Stimulated activated naive CD8-positive, alpha-beta T cell treated with anti-CD3 and anti-CD28 coated beads, Interleukin-15, Interleukin-2, amounts not matched to agents 100 ng/mL and 50 ng/mL, for 24 hours (primary cell): Measurements from ENCODE around the gene DNAJC3.

Experiments used
- H3K27ac Mint-ChIP-seq: one replicate; pipeline ENCODE4 v1.8.0; 2021; ENCODE audit warnings: mild to moderate bottlenecking, mixed read lengths
- H3K27me3 Mint-ChIP-seq: one replicate; pipeline ENCODE4 v1.8.0; 2021; ENCODE audit warnings: mixed read lengths
- H3K36me3 Mint-ChIP-seq: one replicate; pipeline ENCODE4 v1.8.0; 2021; ENCODE audit warnings: low read depth, mixed read lengths
- H3K4me1 Mint-ChIP-seq: one replicate; pipeline ENCODE4 v1.8.0; 2021; ENCODE audit warnings: low read depth, mixed read lengths
- H3K4me3 Mint-ChIP-seq: one replicate; pipeline ENCODE4 v1.8.0; 2021; ENCODE audit warnings: mild to moderate bottlenecking, mixed read lengths
- H3K9me3 Mint-ChIP-seq: one replicate; pipeline ENCODE4 v1.8.0; 2021; ENCODE audit warnings: mixed read lengths

Gene DNAJC3

DNA sequence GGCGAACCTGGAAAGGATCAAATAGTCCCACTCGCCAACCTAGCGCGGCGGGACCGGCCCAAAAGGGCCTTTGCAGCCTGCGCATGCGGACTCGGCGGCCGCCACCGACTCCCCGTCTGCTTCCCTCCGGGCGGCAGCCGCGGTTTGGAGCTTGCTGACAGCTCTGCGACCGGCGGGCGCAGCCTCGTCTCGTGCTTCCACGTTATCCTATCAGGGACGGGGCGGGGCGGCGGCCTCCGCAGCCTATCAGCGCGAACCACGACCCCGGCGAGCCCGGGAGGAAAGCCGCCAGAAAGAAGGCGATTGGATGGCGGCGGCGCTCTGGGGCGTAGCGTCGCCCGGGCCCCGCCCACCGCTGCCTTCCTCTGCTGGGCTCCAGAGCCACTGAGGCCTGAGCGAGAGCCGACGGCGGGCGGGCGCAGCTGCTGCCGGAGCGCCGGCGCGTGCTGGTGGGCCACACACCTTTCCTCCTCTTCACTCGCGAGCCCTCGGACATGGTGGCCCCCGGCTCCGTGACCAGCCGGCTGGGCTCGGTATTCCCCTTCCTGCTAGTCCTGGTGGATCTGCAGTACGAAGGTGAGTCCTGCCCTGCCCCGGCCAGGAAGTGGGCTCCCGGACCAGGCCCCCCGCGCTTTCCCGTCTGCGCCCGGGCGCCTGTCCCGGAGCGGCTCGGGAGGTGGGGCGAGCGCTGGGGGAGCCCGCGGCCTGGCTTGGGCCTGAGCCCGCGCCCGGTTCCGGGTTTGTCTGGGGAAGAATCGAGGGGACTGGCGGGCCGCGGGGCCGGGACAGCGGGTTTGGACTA is at the start of gene DNAJC3:
Gene DNAJC3, plus strand, starts transcription at position 378 of the 802 bp plus-strand sequence. Its CDS starts 117 bp downstream, at position 495.
- H3K27me3 Mint-ChIP-seq, result no peaks in the 10 kb centered on the region
- H3K9me3 Mint-ChIP-seq, result peaks cover 10% of the 10 kb centered on the region
- H3K27ac Mint-ChIP-seq, result peak within 1 kb of the TSS; percentile 94
- H3K4me1 Mint-ChIP-seq, result peaks cover 64% of the 10 kb centered on the region
- peak within 1 kb of the TSS; percentile 96 for H3K4me3 Mint-ChIP-seq
- peaks cover 31% of the 10 kb centered on the region for H3K36me3 Mint-ChIP-seq

GRCh38 chr13:95627590-95627989 is 49.3 kb upstream of the DNAJC3 start:
- Mint-ChIP-seq H3K36me3 (no peaks in the 10 kb centered on the region), H3K27ac (no peak overlapping the region), H3K27me3 (peaks cover 40% of the 10 kb centered on the region), H3K4me1 (no peaks in the 10 kb centered on the region), H3K4me3 (no peak overlapping the region), H3K9me3 (no peaks in the 10 kb centered on the region)

DNA sequence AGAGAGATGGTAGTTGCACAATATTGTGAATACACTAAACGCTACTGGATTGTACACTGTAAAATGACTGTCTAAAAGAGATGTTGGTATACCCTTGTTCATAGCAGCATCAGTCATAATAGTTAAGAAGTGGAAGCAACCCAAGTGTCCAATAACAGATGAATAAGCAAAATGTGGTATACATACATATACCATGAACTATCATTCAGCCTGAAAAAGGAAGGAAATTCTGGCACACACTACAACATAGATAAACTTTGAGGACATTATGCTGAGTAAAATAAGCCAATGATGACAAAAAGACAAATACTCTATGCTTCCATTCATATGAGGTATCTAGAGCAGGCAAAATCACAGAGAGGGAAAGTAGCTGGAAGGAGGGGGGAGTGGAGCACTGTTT is 48.5 kb upstream of the DNAJC3 start:
- Mint-ChIP-seq H3K36me3 (no peaks in the 10 kb centered on the region), H3K27me3 (peaks cover 38% of the 10 kb centered on the region), H3K27ac (no peak overlapping the region), H3K4me1 (no peaks in the 10 kb centered on the region), H3K4me3 (no peak overlapping the region), H3K9me3 (no peaks in the 10 kb centered on the region)

DNA sequence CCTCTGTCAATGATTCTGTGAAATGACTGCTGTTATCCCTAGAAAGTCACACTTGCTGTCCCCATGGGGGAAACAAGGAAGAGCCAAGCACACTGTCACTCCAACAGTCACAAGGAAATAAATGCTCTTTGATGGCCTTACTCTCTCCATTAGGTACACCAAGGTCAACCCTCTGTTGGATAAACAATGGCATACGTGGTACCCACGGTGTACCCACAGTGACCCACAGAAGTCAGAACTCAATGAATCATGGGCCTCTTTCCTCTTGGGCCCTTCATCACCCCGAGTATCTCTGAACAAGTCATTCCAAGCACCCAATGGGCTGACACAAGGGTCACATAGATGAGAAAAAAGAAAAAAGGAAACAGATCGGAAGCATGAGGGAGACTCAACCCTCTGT is 47.9 kb upstream of the DNAJC3 start:
- Mint-ChIP-seq H3K4me1 (no peaks in the 10 kb centered on the region), H3K36me3 (no peaks in the 10 kb centered on the region), H3K27me3 (peaks cover 38% of the 10 kb centered on the region), H3K9me3 (no peaks in the 10 kb centered on the region), H3K4me3 (no peak overlapping the region), H3K27ac (no peak overlapping the region)

DNA sequence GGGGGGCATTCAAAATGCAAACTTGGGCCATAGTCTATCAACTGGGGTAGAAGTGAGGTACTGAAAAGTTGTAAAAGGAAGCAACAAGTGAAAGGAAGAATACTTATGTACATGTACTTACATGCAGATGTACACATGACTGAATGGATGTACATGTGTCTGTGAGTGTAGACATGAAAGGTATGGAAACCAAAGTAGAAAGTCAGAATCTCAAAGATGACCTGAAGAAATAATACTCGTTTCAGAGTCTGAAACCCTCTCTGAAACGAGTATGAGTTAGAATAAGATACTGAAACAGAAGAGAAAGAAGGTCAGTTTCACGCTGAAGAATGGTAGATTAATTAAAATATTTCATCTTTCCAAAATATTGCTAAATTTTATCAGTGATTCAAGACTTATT is 46.3 kb upstream of the DNAJC3 start:
- Mint-ChIP-seq H3K27ac (no peak overlapping the region), H3K9me3 (no peaks in the 10 kb centered on the region), H3K27me3 (peaks cover 34% of the 10 kb centered on the region), H3K36me3 (no peaks in the 10 kb centered on the region), H3K4me3 (no peak overlapping the region), H3K4me1 (no peaks in the 10 kb centered on the region)

- Mint-ChIP-seq H3K4me3 (no peak overlapping the region), H3K27ac (no peak overlapping the region), H3K4me1 (peaks cover 9% of the 10 kb centered on the region)
Measured at GRCh38 chr13:95636853-95637252, 40.1 kb upstream of the DNAJC3 start.

DNA sequence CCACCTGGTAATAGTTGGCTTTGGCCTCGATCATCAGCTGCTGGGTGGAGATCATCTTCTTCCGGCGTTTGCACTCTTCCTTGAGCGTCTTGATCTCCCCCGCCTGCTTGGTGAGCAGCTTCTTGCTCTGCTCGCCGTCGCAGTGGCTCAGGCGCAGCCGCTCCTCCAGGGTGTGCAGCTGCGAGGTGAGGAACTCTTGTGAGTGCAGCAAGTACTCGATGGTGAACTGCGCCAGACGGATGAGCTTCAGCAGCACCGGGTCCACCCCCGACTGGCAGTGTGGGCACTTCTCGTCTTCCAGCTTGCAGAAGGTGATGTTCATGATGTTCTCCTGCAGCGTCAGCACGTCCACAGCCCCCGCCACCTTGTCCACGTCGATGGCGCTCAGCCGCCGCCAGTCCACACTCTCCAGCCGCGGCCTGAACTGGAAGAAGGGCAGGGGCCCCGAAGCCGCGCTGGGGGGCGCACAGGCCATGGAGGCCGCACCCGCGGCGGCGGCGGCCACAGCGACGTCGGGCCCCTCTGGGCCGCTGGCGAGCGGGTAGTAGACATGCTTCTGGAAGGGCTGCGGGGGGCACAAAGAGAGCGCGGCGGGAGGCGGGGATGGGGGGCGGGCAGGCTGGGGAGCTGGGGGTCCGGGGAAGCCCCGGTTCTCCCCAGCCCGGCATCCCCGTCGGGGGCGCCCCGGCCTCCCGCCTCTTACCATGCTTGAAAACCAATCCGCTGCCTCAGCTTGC is 35.5 kb upstream of the DNAJC3 start:
- peaks cover 51% of the 10 kb centered on the region for H3K27me3 Mint-ChIP-seq
- H3K9me3 Mint-ChIP-seq, result no peaks in the 10 kb centered on the region
- no peaks in the 10 kb centered on the region for H3K36me3 Mint-ChIP-seq
- H3K4me1 Mint-ChIP-seq, result peaks cover 13% of the 10 kb centered on the region
- no peak overlapping the region for H3K4me3 Mint-ChIP-seq
- no peak overlapping the region for H3K27ac Mint-ChIP-seq

More at GRCh38 chr13:95636853-95637252, 40.1 kb upstream of the DNAJC3 start:
- no peaks in the 10 kb centered on the region for H3K36me3 Mint-ChIP-seq
- no peaks in the 10 kb centered on the region for H3K9me3 Mint-ChIP-seq
- peaks cover 30% of the 10 kb centered on the region for H3K27me3 Mint-ChIP-seq

DNA sequence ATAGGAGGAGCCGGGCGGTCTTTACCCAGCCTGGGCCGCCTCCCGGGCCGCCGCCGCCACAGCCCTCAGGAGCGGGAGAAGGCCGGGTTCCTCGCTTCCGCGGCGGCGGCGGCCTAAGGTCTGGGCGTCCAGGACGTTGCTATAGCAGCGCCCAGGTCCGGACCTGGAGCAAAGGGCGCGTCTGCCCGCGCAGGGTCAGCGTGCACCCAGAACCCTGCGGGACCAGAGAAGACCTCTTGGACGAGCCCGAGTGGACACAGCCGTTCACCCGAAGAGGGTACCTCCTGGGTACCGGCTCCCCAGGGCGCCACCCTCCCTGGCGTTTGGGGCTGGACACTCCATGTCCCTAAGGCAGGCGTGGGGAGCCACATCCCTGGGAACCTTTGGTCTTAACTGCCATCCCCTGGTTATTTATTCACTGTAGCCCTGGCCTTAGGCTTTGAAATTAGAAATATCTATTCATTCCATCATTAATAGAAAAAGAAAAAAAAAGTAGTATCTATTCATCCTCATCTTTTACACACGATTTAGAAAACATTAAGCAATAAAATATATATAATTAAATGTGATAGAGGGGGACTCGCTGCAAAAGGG is 34.8 kb upstream of the DNAJC3 start:
- H3K4me3 Mint-ChIP-seq, result no peak overlapping the region
- H3K27ac Mint-ChIP-seq, result no peak overlapping the region
- H3K36me3 Mint-ChIP-seq, result no peaks in the 10 kb centered on the region
- H3K9me3 Mint-ChIP-seq, result no peaks in the 10 kb centered on the region
- H3K27me3 Mint-ChIP-seq, result peaks cover 54% of the 10 kb centered on the region
- H3K4me1 Mint-ChIP-seq, result peaks cover 7% of the 10 kb centered on the region

- peaks cover 6% of the 10 kb centered on the region for H3K4me1 Mint-ChIP-seq
- H3K36me3 Mint-ChIP-seq, result no peaks in the 10 kb centered on the region
- no peaks in the 10 kb centered on the region for H3K9me3 Mint-ChIP-seq
- no peak overlapping the region for H3K4me3 Mint-ChIP-seq
- H3K27ac Mint-ChIP-seq, result no peak overlapping the region
- H3K27me3 Mint-ChIP-seq, result peaks cover 58% of the 10 kb centered on the region
Measured at GRCh38 chr13:95642999-95643398, 33.9 kb upstream of the DNAJC3 start.

GRCh38 chr13:95643571-95643935 is 33.4 kb upstream of the DNAJC3 start:
- H3K9me3 Mint-ChIP-seq, result no peaks in the 10 kb centered on the region
- H3K36me3 Mint-ChIP-seq, result no peaks in the 10 kb centered on the region
- H3K27me3 Mint-ChIP-seq, result peaks cover 58% of the 10 kb centered on the region
- H3K27ac Mint-ChIP-seq, result no peak overlapping the region
- peak overlapping the region; percentile 46 for H3K4me3 Mint-ChIP-seq
- peaks cover 6% of the 10 kb centered on the region for H3K4me1 Mint-ChIP-seq

- no peak overlapping the region for H3K27ac Mint-ChIP-seq
- H3K36me3 Mint-ChIP-seq, result no peaks in the 10 kb centered on the region
- peaks cover 6% of the 10 kb centered on the region for H3K4me1 Mint-ChIP-seq
- peak overlapping the region; percentile 46 for H3K4me3 Mint-ChIP-seq
- peaks cover 53% of the 10 kb centered on the region for H3K27me3 Mint-ChIP-seq
- no peaks in the 10 kb centered on the region for H3K9me3 Mint-ChIP-seq
Measured at GRCh38 chr13:95643936-95644598, 32.9 kb upstream of the DNAJC3 start.

DNA sequence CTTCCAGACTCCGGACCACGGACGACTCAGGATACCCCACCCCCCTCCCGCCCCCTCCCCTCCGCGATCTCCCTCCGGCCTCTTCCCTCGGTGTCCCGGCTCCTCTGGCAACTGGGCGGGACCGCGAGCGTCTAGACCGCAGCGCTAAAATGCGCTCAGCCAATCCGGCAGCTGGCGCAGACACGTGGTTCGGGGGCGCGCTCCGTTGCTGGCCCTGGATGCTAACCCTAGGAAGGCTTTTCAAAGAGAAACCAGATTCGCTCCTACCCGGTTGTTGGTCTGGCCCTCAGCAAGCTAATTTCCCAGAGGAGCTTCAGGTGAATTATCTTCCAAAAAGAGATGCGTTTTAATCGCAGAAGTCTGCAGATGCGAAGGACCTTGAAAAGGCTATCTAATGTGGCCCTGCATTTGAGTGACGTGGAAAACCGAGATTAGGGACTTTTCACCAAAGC is 32.3 kb upstream of the DNAJC3 start, which contains the start of gene DZIP1:
Gene DZIP1, minus strand, starts transcription at position 106 of the 452 bp plus-strand sequence. CDS start 2,677 bp downstream, outside the sequence.
- H3K9me3 Mint-ChIP-seq, result no peaks in the 10 kb centered on the region
- H3K27ac Mint-ChIP-seq, result no peak within 1 kb of the TSS
- peaks cover 6% of the 10 kb centered on the region for H3K4me1 Mint-ChIP-seq
- H3K27me3 Mint-ChIP-seq, result peaks cover 51% of the 10 kb centered on the region
- peak within 1 kb of the TSS; percentile 69 for H3K4me3 Mint-ChIP-seq
- H3K36me3 Mint-ChIP-seq, result no peaks in the 10 kb centered on the region

GRCh38 chr13:95647321-95647720 is 29.6 kb upstream of the DNAJC3 start:
- H3K4me1 Mint-ChIP-seq, result peaks cover 6% of the 10 kb centered on the region
- H3K27me3 Mint-ChIP-seq, result peaks cover 37% of the 10 kb centered on the region
- H3K36me3 Mint-ChIP-seq, result no peaks in the 10 kb centered on the region
- H3K9me3 Mint-ChIP-seq, result no peaks in the 10 kb centered on the region
- H3K27ac Mint-ChIP-seq, result no peak overlapping the region
- no peak overlapping the region for H3K4me3 Mint-ChIP-seq

DNA sequence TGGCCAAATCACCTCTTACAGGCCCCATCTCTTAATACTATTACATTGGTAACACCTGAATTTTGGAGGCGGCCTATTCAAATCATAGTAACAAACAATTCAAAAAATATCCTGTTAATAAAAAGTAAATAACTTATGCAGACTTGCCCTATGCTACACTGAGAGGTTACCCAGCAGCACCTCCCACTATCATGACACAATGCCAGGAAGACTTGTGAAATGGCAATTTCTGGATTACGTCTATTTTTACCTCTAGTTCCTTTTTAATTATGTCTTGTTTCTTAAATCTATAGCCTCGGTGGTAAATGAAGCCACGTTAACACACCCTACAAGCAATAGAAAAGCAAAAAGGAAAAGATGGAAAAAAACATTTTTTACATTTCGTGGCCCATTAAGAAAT is 26.2 kb upstream of the DNAJC3 start:
- Mint-ChIP-seq H3K27me3 (peaks cover 25% of the 10 kb centered on the region), H3K36me3 (no peaks in the 10 kb centered on the region), H3K9me3 (no peaks in the 10 kb centered on the region), H3K27ac (no peak overlapping the region), H3K4me1 (no peaks in the 10 kb centered on the region), H3K4me3 (no peak overlapping the region)
